Upper lobe of left lung (tissue), 4 donors: ENCODE results near the gene STK4.

Experiments used
- POLR2A ChIP-seq, 4 donors: fragments of 450-650 bp; IDR thresholded peaks; one replicate each; pipeline ENCODE4 v1.5.1; 2016 to 2017; ENCODE audit warnings: antibody characterized with exemption in 4 of 4, mild to moderate bottlenecking in 2 of 4
- POLR2AphosphoS5 ChIP-seq, 2 donors: sonication (generic); formaldehyde crosslinking; IDR thresholded peaks; one replicate each; pipeline ENCODE4 v1.5.1; 2017; ENCODE audit warnings: antibody characterized with exemption in 2 of 2
- TF ChIP-seq, protein P1 (sequence below), 6 experiments: fragments of 450-650 bp in 4 of 6; fragments of 200-600 bp in 2 of 6; sonication (generic) in 2 of 6; IDR thresholded peaks; one replicate each; pipeline ENCODE4 v1.5.1; 2016 to 2019; ENCODE audit warnings: antibody characterized with exemption in 6 of 6

DNA sequence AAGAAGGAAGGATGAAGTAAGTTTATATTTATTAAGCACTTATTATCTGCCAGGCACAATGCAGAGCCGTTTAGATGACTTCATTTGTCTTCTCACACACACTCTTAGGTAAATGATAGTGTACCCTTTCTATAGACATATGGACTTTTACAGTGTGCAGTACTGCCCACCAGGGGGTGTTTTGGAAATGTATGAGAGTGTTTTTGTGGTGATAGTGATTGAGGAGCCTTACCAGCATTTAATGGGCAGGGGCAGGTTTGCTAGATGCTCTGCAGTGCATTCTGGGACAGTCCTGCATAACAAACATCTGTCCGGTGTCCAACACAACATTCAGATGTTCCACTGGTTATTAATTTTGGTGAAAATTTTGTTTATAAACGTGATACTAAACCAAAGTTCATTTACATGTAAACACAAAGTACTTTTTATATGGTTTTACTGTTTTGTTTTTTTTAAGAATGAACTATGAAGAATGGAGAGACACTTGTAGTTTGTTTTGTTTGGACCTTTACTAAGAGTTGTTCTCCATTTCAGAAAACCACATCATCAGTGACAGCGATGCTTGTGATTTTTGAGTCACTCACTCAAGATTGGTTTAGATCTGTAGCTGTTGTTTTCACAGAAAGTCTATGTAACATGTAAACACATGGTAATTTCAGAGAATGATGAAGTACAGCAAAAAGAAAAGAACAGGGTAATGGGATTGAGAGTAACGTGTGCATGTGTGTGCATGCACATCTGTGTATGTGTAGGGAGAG lies 114.7 kb downstream of the STK4 start:
- TF ChIP-seq, protein P1, sequence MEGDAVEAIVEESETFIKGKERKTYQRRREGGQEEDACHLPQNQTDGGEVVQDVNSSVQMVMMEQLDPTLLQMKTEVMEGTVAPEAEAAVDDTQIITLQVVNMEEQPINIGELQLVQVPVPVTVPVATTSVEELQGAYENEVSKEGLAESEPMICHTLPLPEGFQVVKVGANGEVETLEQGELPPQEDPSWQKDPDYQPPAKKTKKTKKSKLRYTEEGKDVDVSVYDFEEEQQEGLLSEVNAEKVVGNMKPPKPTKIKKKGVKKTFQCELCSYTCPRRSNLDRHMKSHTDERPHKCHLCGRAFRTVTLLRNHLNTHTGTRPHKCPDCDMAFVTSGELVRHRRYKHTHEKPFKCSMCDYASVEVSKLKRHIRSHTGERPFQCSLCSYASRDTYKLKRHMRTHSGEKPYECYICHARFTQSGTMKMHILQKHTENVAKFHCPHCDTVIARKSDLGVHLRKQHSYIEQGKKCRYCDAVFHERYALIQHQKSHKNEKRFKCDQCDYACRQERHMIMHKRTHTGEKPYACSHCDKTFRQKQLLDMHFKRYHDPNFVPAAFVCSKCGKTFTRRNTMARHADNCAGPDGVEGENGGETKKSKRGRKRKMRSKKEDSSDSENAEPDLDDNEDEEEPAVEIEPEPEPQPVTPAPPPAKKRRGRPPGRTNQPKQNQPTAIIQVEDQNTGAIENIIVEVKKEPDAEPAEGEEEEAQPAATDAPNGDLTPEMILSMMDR (IDR thresholded peaks at IDR 0.05): no peak
- TF ChIP-seq POLR2A (IDR thresholded peaks at IDR 0.05): no peak
- TF ChIP-seq POLR2AphosphoS5 (IDR thresholded peaks at IDR 0.05): no peak
